Measurements from ENCODE around the gene DMRTB1.

Gene DMRTB1

DNA sequence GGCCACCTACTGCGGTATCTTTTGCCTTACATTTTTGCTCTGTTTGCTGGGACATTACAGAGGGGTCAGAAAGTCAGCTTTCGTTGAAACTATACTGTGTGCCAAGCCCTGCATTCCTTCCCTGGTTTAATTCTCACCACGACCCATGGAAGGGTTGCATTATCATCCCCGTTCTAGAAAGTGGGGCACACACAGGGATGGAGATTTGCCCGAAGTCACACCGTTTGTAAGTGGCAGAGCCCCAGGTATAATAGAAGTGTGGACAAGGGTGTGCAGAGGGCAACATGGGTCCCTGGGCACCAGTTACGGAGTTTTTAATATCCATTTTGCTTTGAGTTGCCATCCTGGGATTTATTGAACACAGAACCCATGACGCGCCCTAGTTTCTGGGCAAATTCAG lies 11.8 kb downstream of the DMRTB1 start:
- Histone ChIP-seq H3K9me3 (ENCODE audit: control insufficient read depth, insufficient read depth, low read depth, low read length) (no peaks in the 10 kb centered on the region), H3K27ac (ENCODE audit: extremely low read depth, low read depth, low read length) (no peak overlapping the region), H3K4me1 (ENCODE audit: control insufficient read depth, insufficient read depth, low read length) (no peaks in the 10 kb centered on the region), H3K36me3 (ENCODE audit: control insufficient read depth in 2 of 2, insufficient read depth in 1 of 2, low read length in 2 of 2) (no peaks in the 10 kb centered on the region), H3K4me3 (ENCODE audit: low read depth, low read length) (no peak overlapping the region)
- POLR2A ChIA-PET, result no interaction called here
- TF ChIP-seq SALL2 (tag by site-specific recombination; IDR thresholded peaks at IDR 0.05; ENCODE audit: borderline replicate concordance) (no peak), ZNF202 (tag by site-specific recombination; IDR thresholded peaks at IDR 0.05; ENCODE audit: borderline replicate concordance) (no peak), ZNF140 (tag by site-specific recombination; IDR thresholded peaks at IDR 0.05) (no peak), ZBTB8A (tag by site-specific recombination; IDR thresholded peaks at IDR 0.05) (no peak), ZBTB48 (tag by site-specific recombination; IDR thresholded peaks at IDR 0.05) (no peak), ZNF23 (tag by site-specific recombination; IDR thresholded peaks at IDR 0.05; ENCODE audit: borderline replicate concordance) (no peak)
- TF ChIP-seq, protein P1, sequence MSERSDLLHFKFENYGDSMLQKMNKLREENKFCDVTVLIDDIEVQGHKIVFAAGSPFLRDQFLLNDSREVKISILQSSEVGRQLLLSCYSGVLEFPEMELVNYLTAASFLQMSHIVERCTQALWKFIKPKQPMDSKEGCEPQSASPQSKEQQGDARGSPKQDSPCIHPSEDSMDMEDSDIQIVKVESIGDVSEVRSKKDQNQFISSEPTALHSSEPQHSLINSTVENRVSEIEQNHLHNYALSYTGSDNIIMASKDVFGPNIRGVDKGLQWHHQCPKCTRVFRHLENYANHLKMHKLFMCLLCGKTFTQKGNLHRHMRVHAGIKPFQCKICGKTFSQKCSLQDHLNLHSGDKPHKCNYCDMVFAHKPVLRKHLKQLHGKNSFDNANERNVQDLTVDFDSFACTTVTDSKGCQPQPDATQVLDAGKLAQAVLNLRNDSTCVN (tag by site-specific recombination; optimal IDR thresholded peaks at IDR 0.05), result no peak
- CTCF ChIA-PET, result interaction anchor here (0.6 to 1.5 kb wide), 6 partner anchors 13 to 30 kb away, joined by 3 to 7 read pairs (median 4); no protein-coding TSS in a partner anchor

DNA sequence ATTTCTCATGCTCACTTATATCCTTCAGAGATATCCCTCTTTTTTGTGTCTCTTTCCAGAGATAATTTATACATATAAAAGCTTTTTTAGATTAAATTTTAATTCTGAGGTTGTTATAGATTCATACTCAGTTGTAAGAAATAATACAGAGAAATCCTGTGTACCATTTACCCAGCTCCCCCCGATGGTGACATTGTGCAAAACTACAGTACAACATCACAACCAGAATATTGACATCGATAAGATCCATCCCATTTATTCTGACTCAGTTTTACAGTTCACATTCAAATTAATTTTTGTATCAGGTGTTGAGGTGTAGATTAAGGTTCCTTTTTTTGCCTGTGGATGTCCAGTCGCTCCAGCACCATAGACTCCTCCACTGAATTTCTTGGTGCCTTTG lies 14.3 kb downstream of the DMRTB1 start:
- Histone ChIP-seq H3K4me1 (ENCODE audit: control insufficient read depth, insufficient read depth, low read length) (no peaks in the 10 kb centered on the region), H3K4me3 (ENCODE audit: low read depth, low read length) (no peak overlapping the region), H3K27ac (ENCODE audit: extremely low read depth, low read depth, low read length) (no peak overlapping the region), H3K36me3 (ENCODE audit: control insufficient read depth in 2 of 2, insufficient read depth in 1 of 2, low read length in 2 of 2) (no peaks in the 10 kb centered on the region), H3K9me3 (ENCODE audit: control insufficient read depth, insufficient read depth, low read depth, low read length) (no peaks in the 10 kb centered on the region)
- ChIA-PET CTCF (interaction anchor here (0.6 to 1.5 kb wide), 3 partner anchors 27 to 207 kb away, joined by 3 read pairs; no protein-coding TSS in a partner anchor), POLR2A (no interaction called here)
- TF ChIP-seq ZBTB17 (tag by site-specific recombination; IDR thresholded peaks at IDR 0.05) (no peak), ZNF529 (tag by site-specific recombination; IDR thresholded peaks at IDR 0.05; ENCODE audit: insufficient replicate concordance) (peak; percentile 96)

GRCh38 chr1:53475664-53476063 lies 16.5 kb downstream of the DMRTB1 start:
- Histone ChIP-seq H3K4me3 (ENCODE audit: low read depth, low read length) (no peak overlapping the region), H3K4me1 (ENCODE audit: control insufficient read depth, insufficient read depth, low read length) (no peaks in the 10 kb centered on the region), H3K36me3 (ENCODE audit: control insufficient read depth in 2 of 2, insufficient read depth in 1 of 2, low read length in 2 of 2) (no peaks in the 10 kb centered on the region), H3K27ac (ENCODE audit: extremely low read depth, low read depth, low read length) (no peak overlapping the region), H3K9me3 (ENCODE audit: control insufficient read depth, insufficient read depth, low read depth, low read length) (no peaks in the 10 kb centered on the region)
- POLR2A ChIA-PET, result no interaction called here
- TF ChIP-seq ZNF311 (tag by site-specific recombination; IDR thresholded peaks at IDR 0.05; ENCODE audit: borderline replicate concordance) (no peak), ZNF223 (tag by site-specific recombination; IDR thresholded peaks at IDR 0.05) (no peak), ZNF391 (tag by site-specific recombination; IDR thresholded peaks at IDR 0.05; ENCODE audit: borderline replicate concordance, low read depth) (no peak), ZNF830 (tag by site-specific recombination; IDR thresholded peaks at IDR 0.05; ENCODE audit: low read depth) (no peak), SP7 (tag by site-specific recombination; IDR thresholded peaks at IDR 0.05) (no peak), ZNF664 (tag by site-specific recombination; IDR thresholded peaks at IDR 0.05) (no peak)
- CTCF ChIA-PET, result interaction anchor here (0.6 kb wide), 1 partner anchor 13 kb away, joined by 3 read pairs; no protein-coding TSS in a partner anchor

DNA sequence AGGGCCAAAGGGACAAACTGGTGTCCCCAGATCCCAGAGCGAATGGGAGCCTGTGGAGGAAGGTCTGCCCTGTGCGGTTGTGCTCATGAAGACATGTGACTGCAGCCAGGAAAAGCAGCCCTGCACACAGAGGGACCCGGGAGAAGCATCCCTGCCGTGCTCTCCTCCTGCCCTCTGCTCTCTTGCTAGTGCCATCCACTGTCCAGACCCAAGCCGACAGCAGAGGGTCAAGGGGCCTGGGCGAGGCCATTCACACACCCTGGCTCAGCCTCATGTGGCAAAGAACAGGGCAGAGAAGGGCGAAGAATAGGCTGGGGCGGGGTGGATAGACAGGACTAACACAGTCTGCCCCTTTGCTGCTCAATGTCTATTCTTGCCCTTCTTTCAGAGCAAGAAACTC lies 17.4 kb downstream of the DMRTB1 start:
- Histone ChIP-seq H3K9me3 (ENCODE audit: control insufficient read depth, insufficient read depth, low read depth, low read length) (no peaks in the 10 kb centered on the region), H3K36me3 (ENCODE audit: control insufficient read depth in 2 of 2, insufficient read depth in 1 of 2, low read length in 2 of 2) (no peaks in the 10 kb centered on the region), H3K27ac (ENCODE audit: extremely low read depth, low read depth, low read length) (no peak overlapping the region), H3K4me3 (ENCODE audit: low read depth, low read length) (no peak overlapping the region), H3K4me1 (ENCODE audit: control insufficient read depth, insufficient read depth, low read length) (no peaks in the 10 kb centered on the region)
- ChIA-PET POLR2A (no interaction called here), CTCF (no interaction called here)
- TF ChIP-seq ZNF561 (tag by site-specific recombination; IDR thresholded peaks at IDR 0.05; ENCODE audit: borderline replicate concordance) (no peak), MYNN (tag by site-specific recombination; IDR thresholded peaks at IDR 0.05; ENCODE audit: borderline replicate concordance) (no peak), ZNF426 (tag by site-specific recombination; IDR thresholded peaks at IDR 0.05) (no peak), ZNF132 (tag by site-specific recombination; IDR thresholded peaks at IDR 0.05; ENCODE audit: borderline replicate concordance) (no peak), HOXC10 (CRISPR knock-in tag; IDR thresholded peaks at IDR 0.05) (no peak), GLIS2 (tag by site-specific recombination; IDR thresholded peaks at IDR 0.05) (no peak), ZNF302 (tag by site-specific recombination; IDR thresholded peaks at IDR 0.05; ENCODE audit: low read depth) (no peak), ZNF600 (tag by site-specific recombination; IDR thresholded peaks at IDR 0.05) (no peak), HOXA7 (CRISPR knock-in tag; IDR thresholded peaks at IDR 0.05; ENCODE audit: borderline replicate concordance) (no peak), ZNF133 (tag by site-specific recombination; IDR thresholded peaks at IDR 0.05) (no peak), ZNF341 (tag by site-specific recombination; IDR thresholded peaks at IDR 0.05; ENCODE audit: low read depth) (no peak), ZNF610 (tag by site-specific recombination; IDR thresholded peaks at IDR 0.05; ENCODE audit: borderline replicate concordance) (no peak)
- TF ChIP-seq, protein P2, sequence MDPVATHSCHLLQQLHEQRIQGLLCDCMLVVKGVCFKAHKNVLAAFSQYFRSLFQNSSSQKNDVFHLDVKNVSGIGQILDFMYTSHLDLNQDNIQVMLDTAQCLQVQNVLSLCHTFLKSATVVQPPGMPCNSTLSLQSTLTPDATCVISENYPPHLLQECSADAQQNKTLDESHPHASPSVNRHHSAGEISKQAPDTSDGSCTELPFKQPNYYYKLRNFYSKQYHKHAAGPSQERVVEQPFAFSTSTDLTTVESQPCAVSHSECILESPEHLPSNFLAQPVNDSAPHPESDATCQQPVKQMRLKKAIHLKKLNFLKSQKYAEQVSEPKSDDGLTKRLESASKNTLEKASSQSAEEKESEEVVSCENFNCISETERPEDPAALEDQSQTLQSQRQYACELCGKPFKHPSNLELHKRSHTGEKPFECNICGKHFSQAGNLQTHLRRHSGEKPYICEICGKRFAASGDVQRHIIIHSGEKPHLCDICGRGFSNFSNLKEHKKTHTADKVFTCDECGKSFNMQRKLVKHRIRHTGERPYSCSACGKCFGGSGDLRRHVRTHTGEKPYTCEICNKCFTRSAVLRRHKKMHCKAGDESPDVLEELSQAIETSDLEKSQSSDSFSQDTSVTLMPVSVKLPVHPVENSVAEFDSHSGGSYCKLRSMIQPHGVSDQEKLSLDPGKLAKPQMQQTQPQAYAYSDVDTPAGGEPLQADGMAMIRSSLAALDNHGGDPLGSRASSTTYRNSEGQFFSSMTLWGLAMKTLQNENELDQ (tag by site-specific recombination; IDR thresholded peaks at IDR 0.05; ENCODE audit: low read depth), result no peak
